ENCODE results near the gene GSG1L.

The GSG1L gene

DNA sequence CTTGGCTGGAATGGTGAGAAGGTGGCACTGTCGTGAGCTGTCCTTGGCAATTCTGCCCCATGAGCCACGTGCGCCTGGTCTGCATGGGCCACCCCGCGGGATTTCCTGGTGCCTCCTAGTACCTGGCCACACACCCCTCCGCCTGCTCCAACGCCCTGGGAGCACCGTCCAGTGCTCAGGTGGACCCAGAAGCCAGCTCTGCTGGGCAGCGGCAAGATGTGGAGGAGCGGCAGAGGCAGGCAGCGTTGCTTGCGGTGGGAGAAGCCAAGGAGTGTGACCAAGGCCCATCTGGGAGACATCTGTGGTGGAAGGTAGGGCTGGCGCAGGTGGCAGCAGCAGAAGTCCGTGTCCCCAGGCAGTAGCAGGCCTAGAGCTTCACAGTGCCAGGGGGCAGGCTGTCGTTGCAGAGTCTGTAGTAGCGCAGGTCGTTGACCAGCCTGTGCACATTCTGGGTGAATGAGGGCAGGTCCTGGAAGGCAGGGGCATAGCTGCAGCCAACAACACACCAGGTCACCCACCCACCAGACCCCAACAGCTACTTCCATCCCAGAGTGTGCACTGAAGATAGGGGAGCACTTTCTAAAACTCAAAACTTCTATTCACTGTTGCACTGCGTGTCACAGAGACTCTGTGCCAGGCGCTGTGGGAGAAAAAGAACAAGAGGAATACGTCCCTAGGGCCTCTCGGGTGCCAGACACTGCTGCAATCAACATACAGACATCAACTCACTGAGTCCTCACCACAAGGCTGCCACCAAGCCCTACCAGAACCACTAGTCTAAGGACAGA lies 34.9 kb upstream of the GSG1L start:
- TF ChIP-seq TEAD4 (IDR thresholded peaks at IDR 0.05) (no peak), YY1 (IDR thresholded peaks at IDR 0.05; ENCODE audit: low read depth) (no peak), NFIC (IDR thresholded peaks at IDR 0.05) (no peak), EGR1 (IDR thresholded peaks at IDR 0.05) (no peak)

DNA sequence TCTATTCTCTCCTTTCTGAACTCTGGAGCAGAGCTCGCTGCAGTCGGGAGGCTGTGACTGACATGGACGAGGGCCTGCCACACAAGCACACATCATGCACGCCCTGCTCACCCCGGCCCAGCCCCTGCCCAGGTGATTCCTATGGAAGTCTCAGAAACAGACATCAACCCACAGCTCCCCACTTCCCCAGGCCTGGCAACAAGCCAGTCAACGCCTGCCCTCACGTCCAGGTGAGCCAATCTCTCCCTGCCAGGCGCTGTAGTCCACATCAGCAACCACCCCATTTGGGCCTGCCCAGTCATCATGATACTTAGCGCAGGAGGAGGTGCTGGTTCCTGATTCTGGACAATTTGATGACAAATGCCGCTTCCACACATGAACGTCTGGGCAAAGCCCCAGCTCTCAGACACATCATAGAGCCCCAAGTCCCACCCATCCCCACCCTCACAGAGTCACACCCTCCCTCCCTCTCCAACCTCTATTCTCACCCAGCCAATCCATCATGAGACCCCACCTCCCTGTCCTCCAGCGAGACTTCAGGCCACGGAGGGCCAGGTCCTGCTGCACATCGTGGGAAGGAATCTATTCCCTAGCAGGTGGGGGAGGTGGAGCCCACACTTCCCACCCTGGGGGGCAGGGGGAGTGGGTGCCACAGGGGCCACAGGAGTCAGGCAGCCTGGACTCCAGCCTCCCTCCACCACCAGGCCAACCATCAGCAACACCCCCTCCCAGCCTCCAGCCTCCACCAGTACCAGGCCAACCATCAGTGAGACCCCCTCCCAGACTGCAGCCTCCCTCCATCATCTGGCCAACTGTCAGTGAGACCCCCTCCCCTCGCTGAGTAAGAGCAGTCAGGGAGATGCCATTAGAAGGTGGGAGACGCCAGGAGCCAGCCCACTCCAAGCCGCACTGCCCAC lies 33.7 kb upstream of the GSG1L start:
- TF ChIP-seq YY1 (IDR thresholded peaks at IDR 0.05; ENCODE audit: low read depth) (no peak), NFIC (IDR thresholded peaks at IDR 0.05) (no peak), CEBPB (IDR thresholded peaks at IDR 0.05) (no peak), ZBTB7A (IDR thresholded peaks at IDR 0.05; ENCODE audit: low read depth) (no peak), RAD21 (IDR thresholded peaks at IDR 0.05; ENCODE audit: low read depth) (no peak), TCF12 (IDR thresholded peaks at IDR 0.05; ENCODE audit: low read depth) (no peak), FOXM1 (IDR thresholded peaks at IDR 0.05; ENCODE audit: borderline replicate concordance, low read depth) (no peak), TEAD4 (IDR thresholded peaks at IDR 0.05) (no peak), CREB1 (IDR thresholded peaks at IDR 0.05; ENCODE audit: low read depth) (no peak), EGR1 (IDR thresholded peaks at IDR 0.05) (no peak), TAF1 (IDR thresholded peaks at IDR 0.05; ENCODE audit: low read depth) (no peak)
- TF ChIP-seq, protein P1, sequence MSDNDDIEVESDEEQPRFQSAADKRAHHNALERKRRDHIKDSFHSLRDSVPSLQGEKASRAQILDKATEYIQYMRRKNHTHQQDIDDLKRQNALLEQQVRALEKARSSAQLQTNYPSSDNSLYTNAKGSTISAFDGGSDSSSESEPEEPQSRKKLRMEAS (IDR thresholded peaks at IDR 0.05) = no peak
- TF ChIP-seq, protein P2, sequence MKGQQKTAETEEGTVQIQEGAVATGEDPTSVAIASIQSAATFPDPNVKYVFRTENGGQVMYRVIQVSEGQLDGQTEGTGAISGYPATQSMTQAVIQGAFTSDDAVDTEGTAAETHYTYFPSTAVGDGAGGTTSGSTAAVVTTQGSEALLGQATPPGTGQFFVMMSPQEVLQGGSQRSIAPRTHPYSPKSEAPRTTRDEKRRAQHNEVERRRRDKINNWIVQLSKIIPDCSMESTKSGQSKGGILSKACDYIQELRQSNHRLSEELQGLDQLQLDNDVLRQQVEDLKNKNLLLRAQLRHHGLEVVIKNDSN (IDR thresholded peaks at IDR 0.05) = no peak
- TF ChIP-seq, protein P3, sequence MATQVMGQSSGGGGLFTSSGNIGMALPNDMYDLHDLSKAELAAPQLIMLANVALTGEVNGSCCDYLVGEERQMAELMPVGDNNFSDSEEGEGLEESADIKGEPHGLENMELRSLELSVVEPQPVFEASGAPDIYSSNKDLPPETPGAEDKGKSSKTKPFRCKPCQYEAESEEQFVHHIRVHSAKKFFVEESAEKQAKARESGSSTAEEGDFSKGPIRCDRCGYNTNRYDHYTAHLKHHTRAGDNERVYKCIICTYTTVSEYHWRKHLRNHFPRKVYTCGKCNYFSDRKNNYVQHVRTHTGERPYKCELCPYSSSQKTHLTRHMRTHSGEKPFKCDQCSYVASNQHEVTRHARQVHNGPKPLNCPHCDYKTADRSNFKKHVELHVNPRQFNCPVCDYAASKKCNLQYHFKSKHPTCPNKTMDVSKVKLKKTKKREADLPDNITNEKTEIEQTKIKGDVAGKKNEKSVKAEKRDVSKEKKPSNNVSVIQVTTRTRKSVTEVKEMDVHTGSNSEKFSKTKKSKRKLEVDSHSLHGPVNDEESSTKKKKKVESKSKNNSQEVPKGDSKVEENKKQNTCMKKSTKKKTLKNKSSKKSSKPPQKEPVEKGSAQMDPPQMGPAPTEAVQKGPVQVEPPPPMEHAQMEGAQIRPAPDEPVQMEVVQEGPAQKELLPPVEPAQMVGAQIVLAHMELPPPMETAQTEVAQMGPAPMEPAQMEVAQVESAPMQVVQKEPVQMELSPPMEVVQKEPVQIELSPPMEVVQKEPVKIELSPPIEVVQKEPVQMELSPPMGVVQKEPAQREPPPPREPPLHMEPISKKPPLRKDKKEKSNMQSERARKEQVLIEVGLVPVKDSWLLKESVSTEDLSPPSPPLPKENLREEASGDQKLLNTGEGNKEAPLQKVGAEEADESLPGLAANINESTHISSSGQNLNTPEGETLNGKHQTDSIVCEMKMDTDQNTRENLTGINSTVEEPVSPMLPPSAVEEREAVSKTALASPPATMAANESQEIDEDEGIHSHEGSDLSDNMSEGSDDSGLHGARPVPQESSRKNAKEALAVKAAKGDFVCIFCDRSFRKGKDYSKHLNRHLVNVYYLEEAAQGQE (IDR thresholded peaks at IDR 0.05; ENCODE audit: low read depth) = no peak

DNA sequence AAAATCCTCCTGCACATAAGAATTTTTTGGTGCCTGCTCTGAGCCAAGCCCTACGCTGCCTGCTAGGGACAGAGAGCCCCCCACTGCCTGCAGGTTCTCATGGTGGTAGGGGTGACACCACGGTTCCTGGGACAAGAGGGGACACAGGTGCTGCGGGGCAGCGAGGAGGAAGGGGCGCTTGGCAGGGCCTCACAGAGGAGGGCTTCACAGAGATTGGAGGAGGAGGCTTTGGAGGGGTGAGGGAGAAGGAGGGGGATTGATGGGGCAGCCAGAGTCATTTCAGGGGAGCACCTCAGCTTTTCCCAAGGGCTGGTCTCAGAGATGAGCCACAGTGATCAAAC lies 29.8 kb upstream of the GSG1L start:
- TF ChIP-seq TAF1 (IDR thresholded peaks at IDR 0.05; ENCODE audit: low read depth) (no peak), TEAD4 (IDR thresholded peaks at IDR 0.05) (no peak), NFIC (IDR thresholded peaks at IDR 0.05) (no peak), FOXM1 (IDR thresholded peaks at IDR 0.05; ENCODE audit: borderline replicate concordance, low read depth) (no peak)
- TF ChIP-seq, protein P1 (IDR thresholded peaks at IDR 0.05) = no peak

DNA sequence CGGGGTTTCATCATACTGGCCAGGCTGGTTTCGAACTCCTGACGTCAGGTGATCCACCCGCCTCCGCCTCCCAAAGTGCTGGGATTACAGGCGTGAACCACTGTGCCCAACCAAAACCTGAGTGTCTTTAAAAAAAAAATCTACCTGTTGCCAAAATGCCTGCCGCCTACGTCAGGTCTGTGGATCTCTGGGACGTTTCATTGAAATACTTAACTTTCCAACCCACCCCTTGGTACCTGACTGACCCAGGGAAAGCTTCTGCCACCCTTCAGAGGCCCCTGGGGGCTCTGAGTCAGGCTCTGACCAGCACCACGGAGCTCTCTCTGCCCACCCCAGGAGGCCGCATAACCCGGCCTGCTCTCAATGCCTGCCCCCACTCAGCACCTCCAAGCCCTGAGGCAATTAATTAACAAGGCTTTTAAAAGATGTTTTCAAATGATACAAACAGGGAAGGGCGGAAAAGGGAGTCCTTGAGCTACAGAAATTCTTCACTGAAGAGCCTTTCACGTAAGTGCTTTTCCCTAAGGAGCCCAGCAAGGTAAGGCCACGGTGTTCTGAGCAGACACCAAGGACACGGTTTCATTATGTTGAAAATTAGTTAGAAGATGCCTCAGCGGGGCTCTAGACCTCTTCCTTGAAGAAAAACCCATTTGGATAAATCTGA lies 29.3 kb upstream of the GSG1L start:
- TF ChIP-seq NFIC (IDR thresholded peaks at IDR 0.05) (no peak), TEAD4 (IDR thresholded peaks at IDR 0.05) (no peak)
- TF ChIP-seq, protein P2 (IDR thresholded peaks at IDR 0.05) = no peak

DNA sequence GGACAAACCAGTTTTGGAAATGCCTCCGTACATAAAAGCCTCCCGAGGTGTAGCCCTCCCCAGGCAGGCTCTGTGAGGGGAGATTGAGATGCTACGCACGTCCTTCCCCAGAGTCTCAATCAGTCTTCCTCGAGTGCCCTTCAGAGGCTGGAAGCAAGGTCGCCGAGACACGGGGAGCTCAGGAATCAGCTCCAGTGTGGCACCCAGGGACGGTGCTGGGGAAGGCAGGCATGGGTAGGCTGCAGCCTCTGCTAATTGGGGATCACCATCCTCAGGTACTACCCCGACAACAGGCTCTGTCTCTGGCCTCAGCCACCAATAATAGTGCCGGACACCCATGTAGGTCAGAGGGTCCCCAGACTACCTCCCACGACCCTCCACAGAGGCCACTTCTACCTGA lies 28.1 kb upstream of the GSG1L start:
- TF ChIP-seq CREB1 (IDR thresholded peaks at IDR 0.05; ENCODE audit: low read depth) = no peak
- TF ChIP-seq, protein P1 (IDR thresholded peaks at IDR 0.05) = no peak
- TF ChIP-seq, protein P2 (IDR thresholded peaks at IDR 0.05) = no peak
- no peak for TF ChIP-seq YY1 (IDR thresholded peaks at IDR 0.05; ENCODE audit: low read depth)
- TF ChIP-seq EP300 (IDR thresholded peaks at IDR 0.05; ENCODE audit: borderline replicate concordance) = no peak
- TF ChIP-seq, protein P3 (IDR thresholded peaks at IDR 0.05; ENCODE audit: low read depth) = no peak
- no peak for TF ChIP-seq EGR1 (IDR thresholded peaks at IDR 0.05)
- TF ChIP-seq NFIC (IDR thresholded peaks at IDR 0.05) = no peak
- TF ChIP-seq FOXM1 (IDR thresholded peaks at IDR 0.05; ENCODE audit: borderline replicate concordance, low read depth) = no peak
- no peak for TF ChIP-seq CEBPB (IDR thresholded peaks at IDR 0.05)
- TF ChIP-seq RAD21 (IDR thresholded peaks at IDR 0.05; ENCODE audit: low read depth) = no peak
- no peak for TF ChIP-seq TCF12 (IDR thresholded peaks at IDR 0.05; ENCODE audit: low read depth)
- no peak for TF ChIP-seq TEAD4 (IDR thresholded peaks at IDR 0.05)
- TF ChIP-seq ZBTB7A (IDR thresholded peaks at IDR 0.05; ENCODE audit: low read depth) = no peak
- no peak for TF ChIP-seq TAF1 (IDR thresholded peaks at IDR 0.05; ENCODE audit: low read depth)
